HG03342 (cell line): ENCODE results near the gene PCDHA10.
"Not testable (repeated sequence)": the region's sequence is repeated elsewhere in the genome, so short reads cannot be mapped to it uniquely, and the experiment has no call there.

Source experiments
- ATAC-seq: cut with Tn5 transposase; IDR thresholded peaks from one replicate; pipeline ENCODE4 v1.9.1; 2021; ENCODE audit warnings: mild to moderate bottlenecking, moderate library complexity; ENCODE audit not compliant: unreplicated experiment

PCDHA10 gene

DNA sequence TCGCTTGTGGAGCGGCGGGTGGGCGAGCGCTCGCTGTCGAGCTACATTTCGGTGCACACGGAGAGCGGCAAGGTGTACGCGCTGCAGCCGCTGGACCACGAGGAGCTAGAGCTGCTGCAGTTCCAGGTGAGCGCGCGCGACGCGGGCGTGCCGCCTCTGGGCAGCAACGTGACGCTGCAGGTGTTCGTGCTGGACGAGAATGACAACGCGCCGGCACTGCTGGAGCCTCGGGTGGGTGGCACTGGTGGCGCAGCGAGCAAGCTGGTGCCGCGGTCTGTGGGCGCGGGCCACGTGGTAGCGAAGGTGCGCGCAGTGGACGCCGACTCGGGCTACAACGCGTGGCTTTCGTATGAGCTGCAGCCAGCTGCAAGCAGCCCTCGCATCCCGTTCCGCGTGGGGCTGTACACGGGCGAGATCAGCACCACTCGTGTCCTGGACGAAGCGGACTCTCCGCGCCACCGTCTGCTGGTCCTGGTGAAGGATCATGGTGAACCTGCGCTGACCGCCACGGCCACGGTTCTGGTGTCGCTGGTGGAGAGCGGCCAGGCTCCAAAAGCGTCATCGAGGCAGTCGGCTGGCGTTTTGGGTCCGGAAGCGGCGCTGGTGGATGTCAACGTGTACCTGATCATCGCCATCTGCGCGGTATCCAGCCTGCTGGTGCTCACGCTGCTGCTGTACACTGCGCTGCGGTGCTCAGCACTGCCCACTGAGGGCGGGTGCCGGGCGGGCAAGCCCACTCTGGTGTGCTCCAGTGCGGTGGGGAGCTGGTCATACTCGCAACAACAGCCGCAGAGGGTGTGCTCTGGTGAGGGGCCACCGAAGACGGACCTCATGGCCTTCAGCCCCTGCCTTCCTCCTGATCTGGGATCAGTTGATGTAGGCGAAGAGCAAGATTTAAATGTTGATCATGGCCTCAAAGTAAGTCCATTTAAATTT, 12.6 kb upstream of the PCDHA10 start:
- ATAC-seq: no peak

GRCh38 chr5:140848139-140849102, 7.3 kb upstream of the PCDHA10 start, which contains the start of gene PCDHA9:
Gene PCDHA9, plus strand, starts transcription at chr5:140848382. Its CDS starts 114 bp downstream, at chr5:140848496.
- not testable (repeated sequence) for ATAC-seq

GRCh38 chr5:140849831-140850634, 5.7 kb upstream of the PCDHA10 start:
- not testable (repeated sequence) for ATAC-seq

DNA sequence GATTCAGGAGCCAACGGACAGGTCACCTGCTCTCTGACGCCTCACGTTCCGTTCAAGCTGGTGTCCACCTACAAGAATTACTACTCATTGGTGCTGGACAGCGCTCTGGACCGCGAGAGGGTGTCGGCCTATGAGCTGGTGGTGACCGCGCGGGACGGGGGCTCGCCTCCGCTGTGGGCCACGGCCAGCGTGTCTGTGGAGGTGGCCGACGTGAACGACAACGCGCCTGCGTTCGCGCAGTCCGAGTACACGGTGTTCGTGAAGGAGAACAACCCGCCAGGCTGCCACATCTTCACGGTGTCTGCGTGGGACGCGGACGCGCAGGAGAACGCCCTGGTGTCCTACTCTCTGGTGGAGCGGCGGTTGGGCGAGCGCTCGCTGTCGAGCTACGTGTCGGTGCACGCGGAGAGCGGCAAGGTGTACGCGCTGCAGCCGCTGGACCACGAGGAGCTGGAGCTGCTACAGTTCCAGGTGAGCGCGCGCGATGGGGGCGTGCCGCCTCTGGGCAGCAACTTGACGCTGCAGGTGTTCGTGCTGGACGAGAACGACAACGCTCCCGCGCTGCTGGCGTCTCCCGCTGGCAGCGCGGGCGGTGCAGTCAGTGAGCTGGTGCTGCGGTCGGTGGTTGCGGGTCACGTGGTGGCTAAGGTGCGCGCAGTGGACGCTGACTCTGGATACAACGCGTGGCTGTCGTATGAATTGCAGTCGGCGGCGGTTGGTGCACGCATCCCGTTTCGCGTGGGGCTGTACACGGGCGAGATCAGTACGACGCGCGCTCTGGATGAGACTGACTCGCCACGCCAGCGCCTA, 1.7 kb downstream of the PCDHA10 start:
- no peak for ATAC-seq

DNA sequence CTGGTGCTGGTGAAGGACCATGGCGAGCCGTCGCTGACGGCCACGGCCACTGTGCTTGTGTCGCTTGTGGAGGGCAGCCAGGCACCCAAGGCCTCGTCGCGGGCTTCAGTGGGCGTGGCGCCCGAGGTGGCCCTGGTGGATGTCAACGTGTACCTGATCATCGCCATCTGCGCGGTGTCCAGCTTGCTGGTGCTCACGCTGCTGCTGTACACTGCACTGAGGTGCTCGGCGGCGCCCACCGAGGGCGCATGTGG, 2.2 kb downstream of the PCDHA10 start:
- no peak for ATAC-seq

DNA sequence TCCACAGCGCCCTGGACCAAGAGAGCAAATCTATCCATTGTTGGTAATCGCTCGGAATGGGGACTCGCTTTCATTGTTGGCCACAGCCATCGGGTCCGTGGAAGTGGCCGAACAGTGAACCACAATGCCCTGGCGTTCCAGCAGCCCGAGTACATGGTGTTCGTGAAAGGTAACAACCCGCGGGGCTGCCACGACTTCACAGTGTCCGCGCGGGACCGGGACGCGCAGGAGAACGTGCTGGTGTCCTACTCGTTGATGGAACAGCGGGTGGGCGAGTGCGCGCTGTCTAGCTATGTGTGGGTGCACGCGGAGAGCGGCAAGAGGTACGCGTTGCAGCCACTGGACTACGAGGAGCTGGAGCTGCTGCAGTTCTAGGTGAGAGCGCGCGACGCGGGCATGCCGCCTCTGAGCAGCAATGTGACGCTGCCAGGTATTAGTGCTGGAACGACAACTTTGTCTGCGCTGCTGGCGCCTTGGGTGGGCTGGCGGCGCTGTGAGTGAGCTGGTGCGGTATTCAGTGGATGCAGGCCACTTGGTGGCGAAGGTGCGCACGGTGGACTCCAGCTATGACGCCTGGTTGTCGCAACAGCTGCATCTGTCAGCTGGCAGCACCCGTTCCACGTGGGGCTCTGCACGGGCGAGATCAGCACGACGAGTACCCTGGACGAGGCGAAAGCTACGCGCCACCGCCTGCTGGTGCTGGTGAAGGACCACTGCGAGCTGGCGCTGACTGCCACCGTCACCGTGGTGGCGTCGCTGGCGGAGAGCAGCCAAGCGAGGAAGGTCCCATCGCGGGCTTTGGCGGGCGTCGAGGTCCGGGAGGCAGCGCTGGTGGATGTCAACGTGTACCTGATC, 7.0 kb downstream of the PCDHA10 start:
- no peak for ATAC-seq

GRCh38 chr5:140868721-140869554, 13.2 kb downstream of the PCDHA10 start, which contains the start of gene PCDHA11:
Gene PCDHA11, plus strand, starts transcription at chr5:140868957. Its CDS starts 147 bp downstream, at chr5:140869104.
- no peak for ATAC-seq

DNA sequence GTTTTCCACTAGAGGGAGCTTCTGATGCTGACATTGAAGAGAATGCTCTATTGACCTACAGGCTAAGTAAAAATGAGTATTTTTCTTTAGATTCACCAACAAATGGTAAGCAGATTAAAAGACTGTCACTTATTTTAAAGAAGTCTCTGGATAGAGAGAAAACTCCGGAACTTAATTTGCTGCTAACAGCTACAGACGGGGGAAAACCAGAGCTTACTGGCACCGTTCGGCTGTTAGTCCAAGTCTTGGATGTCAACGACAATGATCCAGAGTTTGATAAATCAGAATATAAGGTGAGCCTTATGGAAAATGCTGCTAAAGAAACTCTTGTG, 13.8 kb downstream of the PCDHA10 start:
- ATAC-seq: no peak

DNA sequence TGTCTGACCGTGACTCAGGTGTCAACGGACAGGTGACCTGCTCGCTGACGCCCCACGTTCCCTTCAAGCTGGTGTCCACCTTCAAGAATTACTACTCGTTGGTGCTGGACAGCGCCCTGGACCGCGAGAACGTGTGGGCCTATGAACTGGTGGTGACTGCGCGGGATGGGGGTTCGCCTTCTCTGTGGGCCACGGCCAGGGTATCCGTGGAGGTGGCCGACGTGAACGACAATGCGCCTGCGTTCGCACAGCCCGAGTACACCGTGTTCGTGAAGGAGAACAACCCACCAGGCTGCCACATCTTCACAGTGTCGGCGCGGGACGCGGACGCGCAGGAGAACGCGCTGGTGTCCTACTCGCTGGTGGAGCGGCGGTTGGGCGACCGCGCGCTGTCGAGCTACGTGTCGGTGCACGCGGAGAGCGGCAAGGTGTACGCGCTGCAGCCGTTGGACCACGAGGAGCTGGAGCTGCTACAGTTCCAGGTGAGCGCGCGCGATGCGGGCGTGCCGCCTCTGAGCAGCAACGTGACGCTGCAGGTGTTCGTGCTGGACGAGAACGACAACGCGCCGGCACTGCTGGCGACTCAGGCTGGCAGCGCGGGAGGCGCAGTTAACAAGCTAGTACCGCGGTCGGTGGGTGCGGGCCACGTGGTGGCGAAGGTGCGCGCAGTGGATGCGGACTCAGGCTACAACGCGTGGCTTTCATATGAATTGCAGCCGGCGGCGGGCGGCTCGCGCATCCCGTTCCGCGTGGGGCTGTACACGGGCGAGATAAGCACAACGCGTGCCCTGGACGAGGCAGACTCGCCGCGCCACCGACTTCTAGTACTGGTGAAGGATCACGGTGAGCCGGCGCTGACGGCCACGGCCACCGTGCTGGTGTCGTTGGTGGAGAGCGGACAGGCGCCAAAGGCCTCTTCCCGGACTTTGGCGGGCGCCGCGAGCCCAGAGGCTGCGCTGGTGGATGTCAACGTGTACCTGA, 14.8 kb downstream of the PCDHA10 start:
- ATAC-seq: no peak

- no peak for ATAC-seq
These were observed 19.7 kb downstream of the PCDHA10 start, which contains the start of gene PCDHA12 for GRCh38 chr5:140875085-140876065. Gene PCDHA12, plus strand, starts transcription at chr5:140875308. Its CDS starts 165 bp downstream, at chr5:140875473.

GRCh38 chr5:140876541-140877261, 21.0 kb downstream of the PCDHA10 start:
- ATAC-seq: not testable (repeated sequence)

DNA sequence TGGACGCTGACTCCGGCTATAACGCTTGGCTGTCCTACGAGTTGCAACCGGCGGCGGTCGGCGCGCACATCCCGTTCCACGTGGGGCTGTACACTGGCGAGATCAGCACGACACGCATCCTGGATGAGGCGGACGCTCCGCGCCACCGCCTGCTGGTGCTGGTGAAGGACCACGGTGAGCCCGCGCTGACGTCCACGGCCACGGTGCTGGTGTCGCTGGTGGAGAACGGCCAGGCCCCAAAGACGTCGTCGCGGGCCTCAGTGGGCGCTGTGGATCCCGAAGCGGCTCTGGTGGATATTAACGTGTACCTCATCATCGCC, 21.5 kb downstream of the PCDHA10 start:
- no peak for ATAC-seq

DNA sequence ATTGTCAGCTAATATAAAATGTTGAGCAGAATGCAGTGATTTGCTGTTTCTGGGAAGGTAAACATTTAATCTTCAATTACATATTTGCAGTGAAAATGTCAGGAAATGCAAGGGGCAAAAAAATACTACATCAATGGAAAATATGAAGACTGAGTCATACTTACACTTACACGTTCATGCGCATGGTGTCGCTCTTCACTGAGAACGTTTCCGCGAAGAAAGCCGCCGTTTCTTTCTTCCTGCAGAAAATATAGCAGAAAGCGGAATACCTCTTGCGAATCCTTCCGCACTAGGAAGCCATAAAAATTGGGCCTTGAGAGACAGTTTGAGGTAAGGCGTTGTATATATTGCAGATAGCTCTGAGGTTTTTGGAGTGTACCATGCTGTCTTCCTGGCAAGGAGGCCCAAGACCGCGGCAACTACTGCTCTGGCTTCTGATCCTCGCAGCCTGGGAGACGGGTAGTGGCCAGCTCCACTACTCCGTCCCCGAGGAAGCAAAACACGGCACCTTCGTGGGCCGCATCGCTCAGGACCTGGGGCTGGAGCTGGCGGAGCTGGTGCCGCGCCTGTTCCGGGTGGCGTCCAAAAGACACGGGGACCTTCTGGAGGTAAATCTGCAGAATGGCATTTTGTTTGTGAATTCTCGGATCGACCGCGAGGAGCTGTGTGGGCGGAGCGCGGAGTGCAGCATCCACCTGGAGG, 26.3 kb downstream of the PCDHA10 start, which contains the start of gene PCDHA13:
PCDHA13 (plus strand) TSS at position 236 of the 702 bp plus-strand sequence; CDS start at position 381, 145 bp downstream.
- no peak for ATAC-seq

DNA sequence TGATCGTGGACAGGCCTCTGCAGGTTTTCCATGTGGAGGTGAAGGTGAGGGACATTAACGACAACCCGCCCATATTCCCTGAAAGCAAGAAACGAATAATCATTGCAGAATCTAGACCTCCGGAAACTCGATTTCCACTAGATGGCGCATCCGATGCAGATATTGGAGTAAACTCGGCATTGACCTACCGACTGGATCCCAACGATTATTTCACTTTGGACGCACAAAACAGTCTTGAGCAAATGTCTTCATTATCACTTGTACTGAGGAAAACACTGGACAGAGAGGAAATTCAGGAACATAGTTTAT, 26.8 kb downstream of the PCDHA10 start:
- no peak for ATAC-seq

DNA sequence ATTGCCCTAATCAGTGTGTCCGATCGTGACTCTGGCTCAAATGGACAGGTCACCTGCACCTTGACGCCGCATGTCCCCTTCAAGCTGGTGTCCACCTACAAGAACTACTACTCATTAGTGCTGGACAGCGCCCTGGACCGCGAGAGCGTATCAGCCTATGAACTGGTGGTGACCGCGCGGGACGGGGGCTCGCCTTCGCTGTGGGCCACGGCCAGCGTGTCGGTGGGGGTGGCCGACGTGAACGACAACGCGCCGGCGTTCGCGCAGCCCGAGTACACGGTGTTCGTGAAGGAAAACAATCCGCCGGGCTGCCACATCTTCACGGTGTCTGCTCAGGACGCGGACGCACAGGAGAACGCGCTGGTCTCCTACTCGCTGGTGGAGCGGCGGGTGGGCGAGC, 27.7 kb downstream of the PCDHA10 start:
- ATAC-seq: no peak
